Osteoblast (primary cell): Measurements from ENCODE around the gene RALY. TPM values are rescaled to one million over a fixed set of nuclear protein-coding genes. Genes with fewer than 3 reads are reported as not detected.

Experiments used
- DNase-seq: peaks from one replicate; pipeline ENCODE4 v3.0.0; 2011; ENCODE audit warnings: low spot score, mixed read lengths; ENCODE audit not compliant: insufficient read length; ENCODE audit errors: missing footprints
- H2AFZ ChIP-seq: 2 replicates; pipeline ENCODE4 v1.6.0; 2011; ENCODE audit warnings: mild to moderate bottlenecking, low read length
- H3K27ac ChIP-seq: 2 replicates; pipeline ENCODE4 v1.5.1; 2011; ENCODE audit warnings: mild to moderate bottlenecking, low read depth, low read length, moderate library complexity
- H3K27me3 ChIP-seq: 2 replicates; pipeline ENCODE4 v1.6.0; 2012; ENCODE audit warnings: mild to moderate bottlenecking, control low read depth, inconsistent platforms, low read length, moderate library complexity; ENCODE audit not compliant: insufficient read depth
- H3K36me3 ChIP-seq: 2 replicates; pipeline ENCODE4 v1.5.1; 2011; ENCODE audit warnings: mild to moderate bottlenecking, low read length, control low read depth, moderate library complexity; ENCODE audit not compliant: insufficient read depth
- H3K4me1 ChIP-seq: 2 replicates; pipeline ENCODE4 v1.5.1; 2011; ENCODE audit warnings: mild to moderate bottlenecking, low read length, control low read depth, moderate library complexity; ENCODE audit not compliant: insufficient read depth
- H3K4me2 ChIP-seq: 2 replicates; pipeline ENCODE4 v1.6.0; 2011; ENCODE audit warnings: mild to moderate bottlenecking, low read length; ENCODE audit not compliant: insufficient read depth
- H3K4me3 ChIP-seq: fragments of 200-600 bp; sonication (generic); 3 replicates; pipeline ENCODE4 v1.5.1; 2012; ENCODE audit warnings: mild to moderate bottlenecking, low read length, inconsistent platforms; ENCODE audit not compliant: insufficient read depth
- H3K79me2 ChIP-seq: 2 replicates; pipeline ENCODE4 v1.6.0; 2012; ENCODE audit warnings: mild to moderate bottlenecking, low read length, control low read depth, inconsistent platforms; ENCODE audit not compliant: insufficient read depth
- H3K9me3 ChIP-seq: 2 replicates; pipeline ENCODE4 v1.5.1; 2011; ENCODE audit warnings: low read depth, low read length, control low read depth
- H4K20me1 ChIP-seq: 2 replicates; pipeline ENCODE4 v1.6.0; 2012; ENCODE audit warnings: mild to moderate bottlenecking, low read length, control low read depth; ENCODE audit not compliant: insufficient read depth
- total RNA-seq: library from RNA; depleted of rRNA; stranded (reverse); fragments of >200 nt; gene quantifications from 2 replicates; pipeline ENCODE4 v1.2.3, GENCODE V29; 2012
- TF ChIP-seq, protein P1 (sequence below): IDR thresholded peaks from 2 replicates; pipeline ENCODE4 v1.5.1; 2011; ENCODE audit warnings: mild to moderate bottlenecking, low read depth, low read length, moderate library complexity; ENCODE audit errors: extremely low read depth

RALY gene
- total RNA-seq, 1 donor: 77.1 TPM

DNA sequence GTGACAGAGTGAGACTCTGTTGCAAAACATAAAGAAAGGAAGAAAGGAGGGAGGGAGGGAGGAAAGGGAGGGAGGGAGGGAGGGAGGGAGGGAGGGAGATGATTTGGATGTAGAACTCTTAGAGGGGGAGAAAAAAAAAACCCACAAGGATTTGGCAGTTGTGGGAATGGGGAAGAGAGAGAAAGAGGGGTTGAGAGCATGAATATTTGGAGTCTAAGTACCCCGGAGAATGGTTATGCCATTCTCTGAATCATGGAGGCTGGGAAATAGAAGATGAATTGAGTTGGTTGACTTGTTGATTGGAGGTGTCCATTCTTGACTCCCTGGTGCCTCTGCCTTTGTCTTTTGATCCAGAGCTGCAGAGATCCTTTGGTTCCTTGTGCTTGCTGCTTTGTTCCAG, 35.7 kb downstream of the RALY start:
- H3K9me3 ChIP-seq: no peaks in the 10 kb centered on the region
- TF ChIP-seq, protein P1, sequence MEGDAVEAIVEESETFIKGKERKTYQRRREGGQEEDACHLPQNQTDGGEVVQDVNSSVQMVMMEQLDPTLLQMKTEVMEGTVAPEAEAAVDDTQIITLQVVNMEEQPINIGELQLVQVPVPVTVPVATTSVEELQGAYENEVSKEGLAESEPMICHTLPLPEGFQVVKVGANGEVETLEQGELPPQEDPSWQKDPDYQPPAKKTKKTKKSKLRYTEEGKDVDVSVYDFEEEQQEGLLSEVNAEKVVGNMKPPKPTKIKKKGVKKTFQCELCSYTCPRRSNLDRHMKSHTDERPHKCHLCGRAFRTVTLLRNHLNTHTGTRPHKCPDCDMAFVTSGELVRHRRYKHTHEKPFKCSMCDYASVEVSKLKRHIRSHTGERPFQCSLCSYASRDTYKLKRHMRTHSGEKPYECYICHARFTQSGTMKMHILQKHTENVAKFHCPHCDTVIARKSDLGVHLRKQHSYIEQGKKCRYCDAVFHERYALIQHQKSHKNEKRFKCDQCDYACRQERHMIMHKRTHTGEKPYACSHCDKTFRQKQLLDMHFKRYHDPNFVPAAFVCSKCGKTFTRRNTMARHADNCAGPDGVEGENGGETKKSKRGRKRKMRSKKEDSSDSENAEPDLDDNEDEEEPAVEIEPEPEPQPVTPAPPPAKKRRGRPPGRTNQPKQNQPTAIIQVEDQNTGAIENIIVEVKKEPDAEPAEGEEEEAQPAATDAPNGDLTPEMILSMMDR: no peak
- H3K27ac ChIP-seq: no peak overlapping the region
- no peak overlapping the region for H2AFZ ChIP-seq
- H4K20me1 ChIP-seq: peaks cover 61% of the 10 kb centered on the region
- no peak for DNase-seq
- peaks cover 14% of the 10 kb centered on the region for H3K36me3 ChIP-seq
- H3K4me2 ChIP-seq: no peak overlapping the region
- peaks cover 86% of the 10 kb centered on the region for H3K79me2 ChIP-seq
- H3K4me1 ChIP-seq: no peaks in the 10 kb centered on the region
- H3K4me3 ChIP-seq: no peak overlapping the region
- no peaks in the 10 kb centered on the region for H3K27me3 ChIP-seq

DNA sequence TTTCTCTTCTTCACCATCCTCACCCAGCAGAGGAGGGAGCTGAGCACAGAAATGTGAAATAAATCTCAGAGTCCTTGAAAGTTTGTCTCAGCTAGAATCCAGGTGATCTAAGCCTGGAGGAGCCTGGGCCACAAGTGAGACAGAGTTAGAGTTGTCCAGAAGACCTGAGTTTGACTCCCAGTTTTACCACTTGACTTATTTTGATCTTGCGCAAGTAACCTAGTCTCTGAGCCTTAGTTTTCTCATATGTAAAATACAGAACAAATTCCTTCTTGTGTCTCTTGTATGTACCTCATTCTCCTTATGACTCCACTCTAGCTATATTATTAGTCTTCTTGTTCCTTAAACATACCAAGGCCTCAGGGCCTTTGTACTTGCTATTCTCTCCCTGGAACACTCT, 36.7 kb downstream of the RALY start:
- Histone ChIP-seq H3K4me2 (no peak overlapping the region), H3K27ac (no peak overlapping the region), H3K4me1 (no peaks in the 10 kb centered on the region), H3K4me3 (no peak overlapping the region), H4K20me1 (peaks cover 55% of the 10 kb centered on the region), H3K9me3 (no peaks in the 10 kb centered on the region), H3K27me3 (no peaks in the 10 kb centered on the region), H2AFZ (no peak overlapping the region), H3K36me3 (peaks cover 14% of the 10 kb centered on the region), H3K79me2 (peaks cover 77% of the 10 kb centered on the region)
- no peak for DNase-seq
- TF ChIP-seq, protein P1: no peak

DNA sequence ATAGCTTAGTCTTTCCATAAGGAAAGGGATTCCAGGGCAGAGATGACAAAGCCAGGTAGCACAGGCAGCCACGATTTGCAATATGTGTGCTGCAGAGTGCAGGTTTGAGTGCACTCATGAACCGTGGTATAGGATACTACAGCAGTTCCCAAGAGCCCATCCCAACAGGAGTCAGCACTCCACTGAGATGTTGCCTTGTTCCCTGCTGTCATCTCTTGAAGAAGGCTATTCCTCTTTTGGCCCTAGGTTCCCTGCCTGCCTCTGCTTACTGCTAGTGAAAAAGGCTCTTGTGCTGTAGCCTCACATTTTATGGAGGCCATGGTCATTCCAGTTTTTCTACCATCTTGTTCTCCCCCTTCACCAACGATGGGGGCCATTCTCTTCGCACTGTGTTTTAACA, 40.2 kb downstream of the RALY start:
- Histone ChIP-seq H2AFZ (no peak overlapping the region), H4K20me1 (peaks cover 52% of the 10 kb centered on the region), H3K36me3 (peaks cover 14% of the 10 kb centered on the region), H3K4me1 (peaks cover 6% of the 10 kb centered on the region), H3K27me3 (no peaks in the 10 kb centered on the region), H3K79me2 (peaks cover 81% of the 10 kb centered on the region), H3K27ac (no peak overlapping the region), H3K4me2 (no peak overlapping the region), H3K9me3 (no peaks in the 10 kb centered on the region), H3K4me3 (no peak overlapping the region)
- DNase-seq: no peak
- TF ChIP-seq, protein P1: no peak

DNA sequence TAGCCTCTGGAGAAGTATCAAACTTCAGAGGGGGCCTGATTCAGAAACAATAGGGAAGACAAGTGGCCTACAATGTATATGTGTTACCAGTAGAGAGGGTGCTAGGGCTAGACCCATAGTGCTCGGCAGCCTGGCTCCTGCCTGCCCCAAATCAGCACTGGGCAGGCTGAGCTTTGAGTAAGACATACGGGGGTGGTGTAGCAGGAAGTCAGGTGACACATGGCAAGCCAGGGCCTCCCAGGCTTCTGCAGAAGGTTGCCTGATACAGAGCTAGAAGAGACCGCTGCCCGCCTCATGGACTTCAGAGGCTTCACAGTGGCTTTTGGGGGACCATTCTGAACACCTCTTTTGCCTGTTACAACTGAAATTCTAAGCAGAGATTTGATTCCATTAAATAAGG, 43.4 kb downstream of the RALY start:
- Histone ChIP-seq H3K4me1 (peaks cover 6% of the 10 kb centered on the region), H3K79me2 (peaks cover 85% of the 10 kb centered on the region), H3K9me3 (no peaks in the 10 kb centered on the region), H3K27ac (no peak overlapping the region), H3K36me3 (peaks cover 8% of the 10 kb centered on the region), H3K27me3 (no peaks in the 10 kb centered on the region), H4K20me1 (peaks cover 51% of the 10 kb centered on the region), H3K4me2 (no peak overlapping the region), H2AFZ (no peak overlapping the region), H3K4me3 (no peak overlapping the region)
- no peak for DNase-seq
- TF ChIP-seq, protein P1: no peak
